CD4-positive, alpha-beta memory T cell (primary cell): Measurements from ENCODE around the gene SGTA. TPM values are rescaled to one million over a fixed set of nuclear protein-coding genes. Genes with fewer than 3 reads are reported as not detected.

Experiments
- CTCF ChIA-PET: fragments of 350-600 bp; sonication (Branson Sonifier 250); formaldehyde crosslinking; loops from one replicate; lab custom pipeline; 2021; ENCODE audit warnings: inconsistent platforms; ENCODE audit not compliant: partially characterized antibody; lab: Charles Lee
- POLR2A ChIA-PET: fragments of 350-600 bp; sonication (Branson Sonifier 250); formaldehyde crosslinking; loops from one replicate; lab custom pipeline; 2021; ENCODE audit not compliant: partially characterized antibody; lab: Charles Lee
- DNase-seq, 5 donors: peaks; one replicate each; pipeline versions ENCODE4 v3.0.0 to v3.0.0-alpha.2; 2020 to 2022; ENCODE audit warnings: mixed read lengths in 1 of 5
- H3K27ac ChIP-seq: one replicate; pipeline ENCODE4 v1.7.0; 2013; ENCODE audit warnings: low read depth, low read length
- H3K27me3 ChIP-seq: 2 replicates; pipeline ENCODE4 v1.7.0; 2013; ENCODE audit warnings: mild to moderate bottlenecking, low read length, moderate library complexity; ENCODE audit not compliant: insufficient read depth
- H3K36me3 ChIP-seq: 2 replicates; pipeline ENCODE4 v1.7.0; 2013; ENCODE audit warnings: mild to moderate bottlenecking, low read length, moderate library complexity; ENCODE audit not compliant: insufficient read depth
- H3K4me1 ChIP-seq: 2 replicates; pipeline ENCODE4 v1.7.0; 2013; ENCODE audit warnings: mild to moderate bottlenecking, low read length, moderate library complexity; ENCODE audit not compliant: insufficient read depth
- H3K4me3 ChIP-seq, 2 donors: one replicate each; pipeline ENCODE4 v1.7.0; 2013; ENCODE audit warnings: low read length in 2 of 2, mild to moderate bottlenecking in 1 of 2
- H3K9me3 ChIP-seq, 2 donors: one replicate each; pipeline ENCODE4 v1.7.0; 2013; ENCODE audit warnings: low read length in 2 of 2, control low read depth in 1 of 2; ENCODE audit not compliant: control insufficient read depth in 1 of 2
- H3K27ac Mint-ChIP-seq, 7 donors: one replicate each; pipeline ENCODE4 v1.8.0; 2020 to 2021; ENCODE audit warnings: mixed read lengths in 7 of 7, mild to moderate bottlenecking in 6 of 7, inconsistent platforms in 3 of 7, moderate library complexity in 3 of 7
- H3K27me3 Mint-ChIP-seq, 2 donors: one replicate each; pipeline ENCODE4 v1.8.0; 2020 to 2021; ENCODE audit warnings: mixed read lengths in 2 of 2
- H3K36me3 Mint-ChIP-seq, 2 donors: one replicate each; pipeline ENCODE4 v1.8.0; 2020 to 2021; ENCODE audit warnings: mixed read lengths in 2 of 2, inconsistent platforms in 1 of 2, mild to moderate bottlenecking in 1 of 2
- H3K4me1 Mint-ChIP-seq, 4 donors: one replicate each; pipeline ENCODE4 v1.8.0; 2020 to 2021; ENCODE audit warnings: mixed read lengths in 4 of 4, mild to moderate bottlenecking in 1 of 4
- H3K4me3 Mint-ChIP-seq, 8 donors: one replicate each; pipeline ENCODE4 v1.8.0; 2020 to 2021; ENCODE audit warnings: mixed read lengths in 8 of 8, mild to moderate bottlenecking in 7 of 8, moderate library complexity in 6 of 8, inconsistent platforms in 3 of 8
- H3K9me3 Mint-ChIP-seq, 8 donors: one replicate each; pipeline ENCODE4 v1.8.0; 2020 to 2021; ENCODE audit warnings: mixed read lengths in 8 of 8, mild to moderate bottlenecking in 5 of 8, inconsistent platforms in 3 of 8, moderate library complexity in 1 of 8
- intact Hi-C: fragments of 100-400 bp; cut with micrococcal nuclease; formaldehyde crosslinking; loops from one replicate; pipeline ENCODE4 v1.15.1; 2023
- polyA plus RNA-seq, 2 donors: library from polyadenylated mRNA; unstranded; fragments of 300-500 nt; fragmentation: Illumina TruSeq; gene quantifications; one replicate each; pipeline ENCODE4 v1.2.3, GENCODE V29; 2021
- total RNA-seq, 2 experiments: library from RNA; stranded (reverse); gene quantifications; one replicate each; pipeline ENCODE4 v1.2.3, GENCODE V29; 2021

Gene SGTA
- total and polyA plus RNA-seq, 4 experiments from 2014 or later: 27.7 to 37.8 (median 36.0) TPM

- peaks cover 3% of the 10 kb centered on the region for H3K36me3 ChIP-seq
- H3K4me1 ChIP-seq: peaks cover 23% of the 10 kb centered on the region
- H3K4me1 Mint-ChIP-seq: peaks cover 17 to 48% (median 30%) of the 10 kb centered on the region in 4 donors
- H3K27ac ChIP-seq: peak overlapping the region; percentile 60
- peaks cover 3 to 14% of the 10 kb centered on the region in 2 donors for H3K36me3 Mint-ChIP-seq
- no peak for DNase-seq
- peak overlapping the region; percentile 88 to 99 (median 97) for H3K27ac Mint-ChIP-seq
- H3K27me3 ChIP-seq: no peaks in the 10 kb centered on the region
- H3K27me3 Mint-ChIP-seq: no peaks in the 10 kb centered on the region
- ChIA-PET CTCF (interaction anchor here (1.2 to 1.3 kb wide), 2 partner anchors 11 to 127 kb away, joined by 3 to 4 read pairs; no protein-coding TSS in a partner anchor), POLR2A (interaction anchor here (1.2 kb wide), 1 partner anchor 10 kb away, joined by 5 read pairs; the partner anchor contains the start of gene THOP1)
- peak overlapping the region in 1 of 2 donors; percentile 44 for H3K4me3 ChIP-seq
- no peaks in the 10 kb centered on the region for H3K9me3 Mint-ChIP-seq
- intact Hi-C loops: no loop called here
- peak overlapping the region; percentile 80 to 95 (median 83) for H3K4me3 Mint-ChIP-seq
- H3K9me3 ChIP-seq: no peaks in the 10 kb centered on the region
These were observed 8.0 kb downstream of the SGTA start for GRCh38 chr19:2774953-2775555.

GRCh38 chr19:2774083-2774679 is 8.9 kb downstream of the SGTA start:
- no peak for DNase-seq
- CTCF ChIA-PET: no interaction called here
- Mint-ChIP-seq H3K27me3 (no peaks in the 10 kb centered on the region), H3K9me3 (no peaks in the 10 kb centered on the region), H3K36me3 (peaks cover 3 to 14% of the 10 kb centered on the region in 2 donors), H3K4me1 (peaks cover 15 to 46% (median 29%) of the 10 kb centered on the region in 4 donors), H3K27ac (peak overlapping the region in 5 of 7 donors; percentile 2 to 79 (median 50)), H3K4me3 (peak overlapping the region in 1 of 8 donors; percentile 15)
- H3K4me1 ChIP-seq: peaks cover 20% of the 10 kb centered on the region
- intact Hi-C loops: no loop called here
- H3K36me3 ChIP-seq: peaks cover 3% of the 10 kb centered on the region
- no peak overlapping the region for H3K27ac ChIP-seq
- POLR2A ChIA-PET: no interaction called here
- H3K27me3 ChIP-seq: no peaks in the 10 kb centered on the region
- no peaks in the 10 kb centered on the region for H3K9me3 ChIP-seq
- H3K4me3 ChIP-seq: no peak overlapping the region

- no peaks in the 10 kb centered on the region for H3K9me3 ChIP-seq
- no peak overlapping the region for H3K27ac ChIP-seq
- Mint-ChIP-seq H3K9me3 (no peaks in the 10 kb centered on the region), H3K27me3 (no peaks in the 10 kb centered on the region), H3K27ac (peak overlapping the region in 3 of 7 donors; percentile 19 to 83 (median 35)), H3K4me1 (peaks cover 13 to 43% (median 28%) of the 10 kb centered on the region in 4 donors), H3K36me3 (peaks cover 3 to 10% of the 10 kb centered on the region in 2 donors), H3K4me3 (peak overlapping the region in 2 of 8 donors; percentile 46 to 76)
- H3K36me3 ChIP-seq: peaks cover 10% of the 10 kb centered on the region
- intact Hi-C loops: no loop called here
- H3K27me3 ChIP-seq: no peaks in the 10 kb centered on the region
- peaks cover 20% of the 10 kb centered on the region for H3K4me1 ChIP-seq
- no peak for DNase-seq
- ChIA-PET POLR2A (no interaction called here), CTCF (no interaction called here)
- H3K4me3 ChIP-seq: no peak overlapping the region
These were observed 11.0 kb downstream of the SGTA start for GRCh38 chr19:2771786-2772674.

GRCh38 chr19:2770055-2771013 is 12.7 kb downstream of the SGTA start:
- Mint-ChIP-seq H3K27me3 (no peaks in the 10 kb centered on the region), H3K4me3 (no peak overlapping the region), H3K36me3 (peaks cover 3 to 7% of the 10 kb centered on the region in 2 donors), H3K9me3 (no peaks in the 10 kb centered on the region), H3K27ac (peak overlapping the region in 2 of 7 donors; percentile 52 to 53), H3K4me1 (peaks cover 7 to 27% (median 16%) of the 10 kb centered on the region in 4 donors)
- DNase-seq: no peak
- intact Hi-C loops: no loop called here
- Histone ChIP-seq H3K27ac (no peak overlapping the region), H3K9me3 (no peaks in the 10 kb centered on the region), H3K4me3 (no peak overlapping the region), H3K4me1 (peaks cover 11% of the 10 kb centered on the region), H3K27me3 (no peaks in the 10 kb centered on the region), H3K36me3 (peaks cover 21% of the 10 kb centered on the region)
- ChIA-PET CTCF (interaction anchor here (2.6 kb wide), 1 partner anchor 22 kb away, joined by 11 read pairs; no protein-coding TSS in a partner anchor), POLR2A (no interaction called here)

GRCh38 chr19:2769218-2769617 is 13.9 kb downstream of the SGTA start:
- H3K9me3 ChIP-seq: no peaks in the 10 kb centered on the region
- H3K36me3 Mint-ChIP-seq: peaks cover 3 to 13% of the 10 kb centered on the region in 2 donors
- ChIA-PET CTCF (interaction anchor here (2.6 kb wide), 1 partner anchor 20 kb away, joined by 11 read pairs; no protein-coding TSS in a partner anchor), POLR2A (no interaction called here)
- H3K36me3 ChIP-seq: peaks cover 22% of the 10 kb centered on the region
- no peaks in the 10 kb centered on the region for H3K27me3 ChIP-seq
- H3K27me3 Mint-ChIP-seq: no peaks in the 10 kb centered on the region
- no peaks in the 10 kb centered on the region for H3K9me3 Mint-ChIP-seq
- H3K4me1 ChIP-seq: no peaks in the 10 kb centered on the region
- H3K27ac ChIP-seq: no peak overlapping the region
- H3K4me1 Mint-ChIP-seq: peaks cover 2 to 16% (median 7%) of the 10 kb centered on the region in 4 donors
- intact Hi-C loops: no loop called here
- H3K27ac Mint-ChIP-seq: no peak overlapping the region
- no peak overlapping the region for H3K4me3 ChIP-seq
- H3K4me3 Mint-ChIP-seq: no peak overlapping the region
- DNase-seq: no peak

GRCh38 chr19:2768365-2769132 is 14.5 kb downstream of the SGTA start:
- Mint-ChIP-seq H3K4me1 (peaks cover 2 to 11% (median 5%) of the 10 kb centered on the region in 4 donors), H3K4me3 (no peak overlapping the region), H3K27me3 (no peaks in the 10 kb centered on the region), H3K27ac (no peak overlapping the region), H3K36me3 (peaks cover 7 to 13% of the 10 kb centered on the region in 2 donors), H3K9me3 (no peaks in the 10 kb centered on the region)
- H3K36me3 ChIP-seq: peaks cover 24% of the 10 kb centered on the region
- H3K9me3 ChIP-seq: no peaks in the 10 kb centered on the region
- no peaks in the 10 kb centered on the region for H3K27me3 ChIP-seq
- H3K4me1 ChIP-seq: no peaks in the 10 kb centered on the region
- intact Hi-C loops: no loop called here
- ChIA-PET CTCF (interaction anchor here (2.6 kb wide), 1 partner anchor 20 kb away, joined by 11 read pairs; no protein-coding TSS in a partner anchor), POLR2A (interaction anchor here (1.5 kb wide), 1 partner anchor 15 kb away, joined by 5 read pairs; the partner anchor contains the start of gene SGTA)
- H3K4me3 ChIP-seq: no peak overlapping the region
- DNase-seq: no peak
- H3K27ac ChIP-seq: no peak overlapping the region
